K562 (cell line): ENCODE data around the gene EMD. TPM values are rescaled to one million over a fixed set of nuclear protein-coding genes. Genes with fewer than 3 reads are reported as not detected.

Experiments
- FOXK2 ChIP-seq, 2 experiments: fragments of 450-650 bp; IDR thresholded peaks in 1 of 2; conservative IDR thresholded peaks in 1 of 2; 2 replicates each; pipeline ENCODE4 v1.6.1; 2016; ENCODE audit warnings: low read depth in 2 of 2, mild to moderate bottlenecking in 1 of 2
- HDAC1 ChIP-seq, 2 experiments: fragments of 450-650 bp; IDR thresholded peaks; 2 replicates each; pipeline ENCODE4 v1.6.1; 2016 to 2017; ENCODE audit warnings: inconsistent platforms in 1 of 2, mild to moderate bottlenecking in 1 of 2, moderate library complexity in 1 of 2
- HNRNPK ChIP-seq: fragments of 200-400 bp; formaldehyde crosslinking; IDR thresholded peaks from one replicate; pipeline ENCODE4 v1.6.1; 2018; ENCODE audit warnings: mild to moderate bottlenecking, low read depth, low read length; ENCODE audit not compliant: poor library complexity, severe bottlenecking
- NR4A1 ChIP-seq, 2 experiments: fragments of 250-450 bp in 1 of 2; fragments of 450-650 bp in 1 of 2; sonication (Bioruptor Pico) in 1 of 2; IDR thresholded peaks; 2 replicates each; pipeline versions ENCODE4 v1.4.0 to v1.6.1; 2016 to 2020; ENCODE audit warnings: mild to moderate bottlenecking in 2 of 2, missing compliant biosample characterization in 1 of 2, missing genetic modification characterization in 1 of 2, moderate library complexity in 1 of 2
- POLR2AphosphoS5 ChIP-seq: IDR thresholded peaks from 2 replicates; pipeline ENCODE4 v1.6.1; 2011; ENCODE audit warnings: mild to moderate bottlenecking, low read depth, low read length, moderate library complexity; ENCODE audit not compliant: control insufficient read depth, insufficient read depth
- SMARCA4 ChIP-seq: fragments of 450-650 bp; IDR thresholded peaks from 2 replicates; pipeline ENCODE4 v1.6.1; 2016
- SMARCE1 ChIP-seq: fragments of 450-650 bp; IDR thresholded peaks from 2 replicates; pipeline ENCODE4 v1.7.1; 2016; ENCODE audit warnings: mild to moderate bottlenecking
- TSC22D4 ChIP-seq: fragments of 450-650 bp; IDR thresholded peaks from 2 replicates; pipeline ENCODE4 v1.6.1; 2016; ENCODE audit warnings: missing genetic modification characterization, missing biosample characterization, control low read depth
- ZBTB7A ChIP-seq: IDR thresholded peaks from 2 replicates; pipeline ENCODE4 v1.6.1; 2011; ENCODE audit warnings: low read depth, mild to moderate bottlenecking, low read length, moderate library complexity, borderline replicate concordance; ENCODE audit not compliant: control insufficient read depth
- ZNF121 ChIP-seq: sonication (generic); formaldehyde crosslinking; conservative IDR thresholded peaks from 2 replicates; pipeline ENCODE4 v1.8.0; 2022; ENCODE audit warnings: missing genetic modification reagents
- ZNF444 ChIP-seq: fragments of 250-450 bp; sonication (Bioruptor Pico); IDR thresholded peaks from 2 replicates; pipeline ENCODE4 v1.4.0; 2020; ENCODE audit warnings: mild to moderate bottlenecking, moderate library complexity
- polyA plus RNA-seq, 8 experiments: library from polyadenylated mRNA; depleted of rRNA in 4 of 8; stranded (reverse) in 5 of 8; unstranded in 3 of 8; fragments of >200 nt; fragmentation: Nextera tagmentation in 2 of 8; fragmentation: Illumina TruSeq in 1 of 8; extraction: Ambion mirVana in 2 of 8; extraction: Trizol in 1 of 8; gene quantifications; 2 replicates each; pipeline versions ENCODE4 v1.2.1 to v1.2.3, GENCODE V29; 2011 to 2014; ENCODE audit warnings: inconsistent platforms in 1 of 8, missing spikeins in 1 of 8
- total RNA-seq, 7 experiments: library from RNA; depleted of rRNA in 6 of 7; stranded (reverse); fragments of >200 nt in 6 of 7; fragmentation: Illumina TruSeq in 2 of 7; extraction: Trizol in 2 of 7; gene quantifications; 2 replicates each; pipeline versions ENCODE4 v1.2.1 to v1.2.3, GENCODE V29; 2011 to 2021; ENCODE audit warnings: low replicate concordance in 1 of 7
- TF ChIP-seq, protein P1 (sequence below): fragments of 250-450 bp; sonication (Bioruptor Pico); IDR thresholded peaks from 2 replicates; pipeline ENCODE4 v1.5.0; 2020; ENCODE audit warnings: mild to moderate bottlenecking, borderline replicate concordance
- TF ChIP-seq, protein P2 (sequence below): sonication (generic); formaldehyde crosslinking; IDR thresholded peaks from 2 replicates; pipeline ENCODE4 v1.8.0; 2023; ENCODE audit warnings: mild to moderate bottlenecking, missing genetic modification reagents
- TF ChIP-seq, protein P3 (sequence below): fragments of 250-450 bp; sonication (Bioruptor Pico); IDR thresholded peaks from 2 replicates; pipeline ENCODE4 v1.4.0; 2020; ENCODE audit warnings: mild to moderate bottlenecking
- TF ChIP-seq, protein P4 (sequence below): fragments of 200-800 bp; sonication (Bioruptor generic); IDR thresholded peaks from 2 replicates; pipeline ENCODE4 v1.6.1; 2017; ENCODE audit warnings: missing genetic modification characterization, missing compliant biosample characterization
- TF ChIP-seq, protein P5 (sequence below), 3 experiments: IDR thresholded peaks in 2 of 3; conservative IDR thresholded peaks in 1 of 3; 2 replicates each; pipeline ENCODE4 v1.5.1; 2011 to 2012; ENCODE audit warnings: low read length in 3 of 3, mild to moderate bottlenecking in 3 of 3, control low read depth in 2 of 3, improper control_type of control experiment in 1 of 3, inconsistent platforms in 1 of 3, low read depth in 1 of 3, mixed read lengths in 1 of 3, moderate library complexity in 1 of 3; ENCODE audit not compliant: insufficient read depth in 2 of 3

EMD gene
- total and polyA plus RNA-seq, 9 of the 15 experiments (the other 6 are each of a cell fraction or from before 2014, with no cell fraction given): 2.3 to 206 (median 61.9) TPM

DNA sequence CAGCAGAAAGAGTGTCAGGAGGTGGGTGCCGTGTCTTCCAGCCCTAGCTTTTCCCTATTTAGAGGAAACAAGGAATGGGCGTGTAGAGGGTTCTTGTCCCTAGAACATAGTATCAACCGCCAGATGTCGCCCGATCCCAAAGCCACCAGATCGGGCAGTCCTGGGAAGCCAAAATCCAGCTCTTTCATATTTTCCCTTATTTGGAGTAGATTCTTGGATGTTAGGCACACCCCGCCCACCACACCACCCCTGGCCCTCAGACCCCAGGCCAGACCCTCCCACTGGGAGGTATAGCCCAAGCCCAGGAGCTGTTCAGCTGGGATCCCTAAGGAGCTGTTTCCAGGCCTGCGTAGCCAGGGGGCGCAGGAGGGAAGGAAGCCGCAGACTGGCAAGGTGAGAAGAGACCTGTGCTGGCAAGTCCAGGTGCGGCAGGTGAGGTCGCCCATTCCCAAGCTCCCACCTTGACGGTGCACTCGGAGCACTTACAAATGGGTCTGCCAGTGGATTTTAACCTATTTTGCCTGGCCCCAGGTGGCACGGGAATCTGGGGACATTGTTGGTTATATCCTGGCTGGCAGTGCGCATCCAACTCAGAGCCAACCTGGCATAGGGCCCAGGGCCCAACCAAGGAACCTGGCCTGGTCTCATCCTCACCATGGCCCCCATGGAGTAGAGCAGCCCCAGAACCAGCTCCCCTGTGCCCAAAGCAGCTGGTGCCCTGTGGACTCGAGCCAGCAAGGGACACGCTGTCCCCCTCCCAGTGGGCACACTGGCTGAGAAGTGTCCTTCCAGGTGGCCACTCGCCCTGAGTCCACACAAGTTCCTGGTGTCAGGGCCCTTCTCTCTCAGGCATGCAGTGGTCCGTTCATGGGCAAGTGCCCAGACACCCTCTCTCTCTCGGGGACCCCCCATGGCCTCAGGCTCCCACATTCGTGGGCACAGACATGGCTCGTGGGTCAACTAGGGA, 5.5 kb upstream of the EMD start (continued):
- TF ChIP-seq, protein P1, sequence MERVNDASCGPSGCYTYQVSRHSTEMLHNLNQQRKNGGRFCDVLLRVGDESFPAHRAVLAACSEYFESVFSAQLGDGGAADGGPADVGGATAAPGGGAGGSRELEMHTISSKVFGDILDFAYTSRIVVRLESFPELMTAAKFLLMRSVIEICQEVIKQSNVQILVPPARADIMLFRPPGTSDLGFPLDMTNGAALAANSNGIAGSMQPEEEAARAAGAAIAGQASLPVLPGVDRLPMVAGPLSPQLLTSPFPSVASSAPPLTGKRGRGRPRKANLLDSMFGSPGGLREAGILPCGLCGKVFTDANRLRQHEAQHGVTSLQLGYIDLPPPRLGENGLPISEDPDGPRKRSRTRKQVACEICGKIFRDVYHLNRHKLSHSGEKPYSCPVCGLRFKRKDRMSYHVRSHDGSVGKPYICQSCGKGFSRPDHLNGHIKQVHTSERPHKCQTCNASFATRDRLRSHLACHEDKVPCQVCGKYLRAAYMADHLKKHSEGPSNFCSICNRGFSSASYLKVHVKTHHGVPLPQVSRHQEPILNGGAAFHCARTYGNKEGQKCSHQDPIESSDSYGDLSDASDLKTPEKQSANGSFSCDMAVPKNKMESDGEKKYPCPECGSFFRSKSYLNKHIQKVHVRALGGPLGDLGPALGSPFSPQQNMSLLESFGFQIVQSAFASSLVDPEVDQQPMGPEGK: no peak
- TF ChIP-seq FOXK2 (conservative IDR thresholded peaks at IDR 0.05 in 1 of 2, IDR thresholded peaks at IDR 0.05 in 1 of 2; ENCODE audit: low read depth in 2 of 2) (0 out of 4 replicates have a peak, but pooled peaks of 1 of the 2 experiments have one; percentile 20), SMARCE1 (peak; percentile 41; the same call in 1 of the 2 replicates), HDAC1 (IDR thresholded peaks at IDR 0.05) (0 out of 4 replicates have a peak, but pooled peaks of 1 of the 2 experiments have one; percentile 23), POLR2AphosphoS5 (no peak), ZNF121 (no peak), TSC22D4 (no peak), ZBTB7A (peak; percentile 44; the same call in 1 of the 2 replicates), HNRNPK (no peak), SMARCA4 (peak; percentile 61; the same call in 1 of the 2 replicates), ZNF444 (CRISPR knock-in tag) (no peak), NR4A1 (CRISPR knock-in tag; IDR thresholded peaks at IDR 0.05) (no peak), NR4A1 (tag; IDR thresholded peaks at IDR 0.05) (no peak)
- TF ChIP-seq, protein P2, sequence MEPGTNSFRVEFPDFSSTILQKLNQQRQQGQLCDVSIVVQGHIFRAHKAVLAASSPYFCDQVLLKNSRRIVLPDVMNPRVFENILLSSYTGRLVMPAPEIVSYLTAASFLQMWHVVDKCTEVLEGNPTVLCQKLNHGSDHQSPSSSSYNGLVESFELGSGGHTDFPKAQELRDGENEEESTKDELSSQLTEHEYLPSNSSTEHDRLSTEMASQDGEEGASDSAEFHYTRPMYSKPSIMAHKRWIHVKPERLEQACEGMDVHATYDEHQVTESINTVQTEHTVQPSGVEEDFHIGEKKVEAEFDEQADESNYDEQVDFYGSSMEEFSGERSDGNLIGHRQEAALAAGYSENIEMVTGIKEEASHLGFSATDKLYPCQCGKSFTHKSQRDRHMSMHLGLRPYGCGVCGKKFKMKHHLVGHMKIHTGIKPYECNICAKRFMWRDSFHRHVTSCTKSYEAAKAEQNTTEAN (CRISPR knock-in tag): no peak
- TF ChIP-seq, protein P3, sequence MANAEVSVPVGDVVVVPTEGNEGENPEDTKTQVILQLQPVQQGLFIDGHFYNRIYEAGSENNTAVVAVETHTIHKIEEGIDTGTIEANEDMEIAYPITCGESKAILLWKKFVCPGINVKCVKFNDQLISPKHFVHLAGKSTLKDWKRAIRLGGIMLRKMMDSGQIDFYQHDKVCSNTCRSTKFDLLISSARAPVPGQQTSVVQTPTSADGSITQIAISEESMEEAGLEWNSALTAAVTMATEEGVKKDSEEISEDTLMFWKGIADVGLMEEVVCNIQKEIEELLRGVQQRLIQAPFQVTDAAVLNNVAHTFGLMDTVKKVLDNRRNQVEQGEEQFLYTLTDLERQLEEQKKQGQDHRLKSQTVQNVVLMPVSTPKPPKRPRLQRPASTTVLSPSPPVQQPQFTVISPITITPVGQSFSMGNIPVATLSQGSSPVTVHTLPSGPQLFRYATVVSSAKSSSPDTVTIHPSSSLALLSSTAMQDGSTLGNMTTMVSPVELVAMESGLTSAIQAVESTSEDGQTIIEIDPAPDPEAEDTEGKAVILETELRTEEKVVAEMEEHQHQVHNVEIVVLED: no peak
- TF ChIP-seq, protein P4, sequence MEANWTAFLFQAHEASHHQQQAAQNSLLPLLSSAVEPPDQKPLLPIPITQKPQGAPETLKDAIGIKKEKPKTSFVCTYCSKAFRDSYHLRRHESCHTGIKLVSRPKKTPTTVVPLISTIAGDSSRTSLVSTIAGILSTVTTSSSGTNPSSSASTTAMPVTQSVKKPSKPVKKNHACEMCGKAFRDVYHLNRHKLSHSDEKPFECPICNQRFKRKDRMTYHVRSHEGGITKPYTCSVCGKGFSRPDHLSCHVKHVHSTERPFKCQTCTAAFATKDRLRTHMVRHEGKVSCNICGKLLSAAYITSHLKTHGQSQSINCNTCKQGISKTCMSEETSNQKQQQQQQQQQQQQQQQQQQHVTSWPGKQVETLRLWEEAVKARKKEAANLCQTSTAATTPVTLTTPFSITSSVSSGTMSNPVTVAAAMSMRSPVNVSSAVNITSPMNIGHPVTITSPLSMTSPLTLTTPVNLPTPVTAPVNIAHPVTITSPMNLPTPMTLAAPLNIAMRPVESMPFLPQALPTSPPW (CRISPR knock-in tag): no peak
- TF ChIP-seq, protein P5, sequence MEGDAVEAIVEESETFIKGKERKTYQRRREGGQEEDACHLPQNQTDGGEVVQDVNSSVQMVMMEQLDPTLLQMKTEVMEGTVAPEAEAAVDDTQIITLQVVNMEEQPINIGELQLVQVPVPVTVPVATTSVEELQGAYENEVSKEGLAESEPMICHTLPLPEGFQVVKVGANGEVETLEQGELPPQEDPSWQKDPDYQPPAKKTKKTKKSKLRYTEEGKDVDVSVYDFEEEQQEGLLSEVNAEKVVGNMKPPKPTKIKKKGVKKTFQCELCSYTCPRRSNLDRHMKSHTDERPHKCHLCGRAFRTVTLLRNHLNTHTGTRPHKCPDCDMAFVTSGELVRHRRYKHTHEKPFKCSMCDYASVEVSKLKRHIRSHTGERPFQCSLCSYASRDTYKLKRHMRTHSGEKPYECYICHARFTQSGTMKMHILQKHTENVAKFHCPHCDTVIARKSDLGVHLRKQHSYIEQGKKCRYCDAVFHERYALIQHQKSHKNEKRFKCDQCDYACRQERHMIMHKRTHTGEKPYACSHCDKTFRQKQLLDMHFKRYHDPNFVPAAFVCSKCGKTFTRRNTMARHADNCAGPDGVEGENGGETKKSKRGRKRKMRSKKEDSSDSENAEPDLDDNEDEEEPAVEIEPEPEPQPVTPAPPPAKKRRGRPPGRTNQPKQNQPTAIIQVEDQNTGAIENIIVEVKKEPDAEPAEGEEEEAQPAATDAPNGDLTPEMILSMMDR (IDR thresholded peaks at IDR 0.05 in 2 of 3, conservative IDR thresholded peaks at IDR 0.05 in 1 of 3; ENCODE audit: insufficient read depth in 2 of 3, low read depth in 1 of 3, low read length in 3 of 3): peak; percentile 65 to 91 (median 79); a peak in 4 of 6 replicates
